ENCODE measurements around the gene GALNT16.

GALNT16 gene

DNA sequence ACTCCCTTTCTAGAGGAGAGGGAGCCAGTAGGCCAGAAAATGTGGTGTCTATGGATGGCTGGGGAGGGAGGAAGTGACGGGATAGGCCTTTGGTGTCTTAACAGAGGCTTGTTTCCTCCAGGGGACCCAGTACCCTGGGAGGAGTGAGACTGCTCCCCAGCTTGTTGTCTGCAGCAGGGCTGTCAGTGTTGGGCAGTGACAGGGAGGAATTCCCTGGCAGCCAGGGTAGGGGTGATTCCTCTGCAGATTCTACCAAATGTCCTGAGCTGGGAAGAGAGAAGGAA lies 64.0 kb downstream of the GALNT16 start:
- Histone ChIP-seq H4K20me1 (ENCODE audit: control insufficient read depth, insufficient read depth, low read depth, low read length) (no peaks in the 10 kb centered on the region), H3K27me3 (ENCODE audit: control insufficient read depth, low read length) (no peaks in the 10 kb centered on the region), H3K27ac (ENCODE audit: low read depth, low read length) (no peak overlapping the region), H3K79me2 (ENCODE audit: control insufficient read depth, low read length) (no peaks in the 10 kb centered on the region), H3F3A (ENCODE audit: control insufficient read depth, insufficient read depth) (no peaks in the 10 kb centered on the region), H3K4me1 (ENCODE audit: control insufficient read depth, low read length) (peaks cover under 1% of the 10 kb centered on the region), H3K36me3 (ENCODE audit: control insufficient read depth, low read length) (no peaks in the 10 kb centered on the region), H3K9me2 (replicated peaks; ENCODE audit: control insufficient read depth, low read length) (no peaks in the 10 kb centered on the region), H3K4me2 (ENCODE audit: low read length) (no peak overlapping the region), H3K4me3 (ENCODE audit: low read length) (no peak overlapping the region), H3K9me3 (ENCODE audit: control insufficient read depth, insufficient read depth, low read length) (no peaks in the 10 kb centered on the region)
- TF ChIP-seq EZH2phosphoT487 (IDR thresholded peaks at IDR 0.05; ENCODE audit: borderline replicate concordance, low read length): no peak
- TF ChIP-seq, protein P1, sequence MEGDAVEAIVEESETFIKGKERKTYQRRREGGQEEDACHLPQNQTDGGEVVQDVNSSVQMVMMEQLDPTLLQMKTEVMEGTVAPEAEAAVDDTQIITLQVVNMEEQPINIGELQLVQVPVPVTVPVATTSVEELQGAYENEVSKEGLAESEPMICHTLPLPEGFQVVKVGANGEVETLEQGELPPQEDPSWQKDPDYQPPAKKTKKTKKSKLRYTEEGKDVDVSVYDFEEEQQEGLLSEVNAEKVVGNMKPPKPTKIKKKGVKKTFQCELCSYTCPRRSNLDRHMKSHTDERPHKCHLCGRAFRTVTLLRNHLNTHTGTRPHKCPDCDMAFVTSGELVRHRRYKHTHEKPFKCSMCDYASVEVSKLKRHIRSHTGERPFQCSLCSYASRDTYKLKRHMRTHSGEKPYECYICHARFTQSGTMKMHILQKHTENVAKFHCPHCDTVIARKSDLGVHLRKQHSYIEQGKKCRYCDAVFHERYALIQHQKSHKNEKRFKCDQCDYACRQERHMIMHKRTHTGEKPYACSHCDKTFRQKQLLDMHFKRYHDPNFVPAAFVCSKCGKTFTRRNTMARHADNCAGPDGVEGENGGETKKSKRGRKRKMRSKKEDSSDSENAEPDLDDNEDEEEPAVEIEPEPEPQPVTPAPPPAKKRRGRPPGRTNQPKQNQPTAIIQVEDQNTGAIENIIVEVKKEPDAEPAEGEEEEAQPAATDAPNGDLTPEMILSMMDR (IDR thresholded peaks at IDR 0.05; ENCODE audit: low read depth, low read length, poor library complexity, severe bottlenecking): no peak

DNA sequence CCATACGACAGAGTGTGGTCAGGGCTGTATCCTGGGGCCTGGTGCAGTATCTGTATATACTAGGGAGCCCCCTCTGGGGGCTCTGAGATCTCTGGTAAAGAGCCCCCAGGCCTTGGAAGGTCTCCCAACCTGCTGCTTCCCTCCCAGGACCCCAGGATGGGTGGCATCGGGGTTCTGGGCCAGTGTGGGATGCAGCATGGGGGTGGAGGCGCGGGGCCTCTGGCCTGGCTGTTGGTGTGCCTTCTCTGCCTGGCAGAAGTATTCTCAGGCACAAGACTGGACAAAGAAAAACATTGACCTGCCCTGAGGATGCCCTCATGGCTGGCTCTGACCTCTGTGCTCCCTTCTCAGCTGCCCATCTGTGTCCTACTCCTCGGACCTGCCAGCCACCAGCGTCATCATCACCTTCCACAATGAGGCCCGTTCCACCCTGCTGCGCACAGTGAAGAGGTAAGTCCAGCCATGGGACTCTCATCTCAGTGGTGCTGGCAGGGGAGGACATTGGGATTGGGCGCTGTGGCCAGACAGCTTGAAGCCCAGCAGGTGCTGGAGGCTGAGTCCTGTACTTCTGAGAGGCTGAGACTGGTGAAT lies 64.5 kb downstream of the GALNT16 start:
- Histone ChIP-seq H3K27ac (ENCODE audit: low read depth, low read length) (no peak overlapping the region), H3K4me1 (ENCODE audit: control insufficient read depth, low read length) (no peaks in the 10 kb centered on the region), H3K9me2 (replicated peaks; ENCODE audit: control insufficient read depth, low read length) (no peaks in the 10 kb centered on the region), H3K9me3 (ENCODE audit: control insufficient read depth, insufficient read depth, low read length) (no peaks in the 10 kb centered on the region), H3K4me3 (ENCODE audit: low read length) (no peak overlapping the region), H4K20me1 (ENCODE audit: control insufficient read depth, insufficient read depth, low read depth, low read length) (no peaks in the 10 kb centered on the region), H3F3A (ENCODE audit: control insufficient read depth, insufficient read depth) (no peaks in the 10 kb centered on the region), H3K36me3 (ENCODE audit: control insufficient read depth, low read length) (no peaks in the 10 kb centered on the region), H3K27me3 (ENCODE audit: control insufficient read depth, low read length) (no peaks in the 10 kb centered on the region), H3K79me2 (ENCODE audit: control insufficient read depth, low read length) (no peaks in the 10 kb centered on the region), H3K4me2 (ENCODE audit: low read length) (no peak overlapping the region)
- TF ChIP-seq EZH2phosphoT487 (IDR thresholded peaks at IDR 0.05; ENCODE audit: borderline replicate concordance, low read length): no peak
- TF ChIP-seq, protein P1 (IDR thresholded peaks at IDR 0.05; ENCODE audit: low read depth, low read length, poor library complexity, severe bottlenecking): no peak

DNA sequence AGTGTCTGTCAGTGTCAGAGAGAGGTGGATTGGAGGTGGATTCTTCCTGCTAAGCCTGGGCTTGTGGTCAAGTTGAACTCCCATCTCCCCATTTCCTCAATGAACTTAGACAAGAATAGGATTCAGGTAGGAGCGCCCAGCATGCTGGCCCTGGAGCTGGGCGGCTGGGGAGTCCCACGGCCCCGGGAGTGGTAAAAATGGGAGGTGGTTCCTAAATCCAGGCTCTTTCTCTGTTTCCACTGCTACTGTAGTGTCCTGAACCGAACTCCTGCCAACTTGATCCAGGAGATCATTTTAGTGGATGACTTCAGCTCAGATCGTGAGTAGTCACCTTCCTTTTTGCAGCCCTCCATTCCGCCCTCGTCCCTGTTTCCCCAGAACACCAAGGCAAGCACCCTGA lies 65.1 kb downstream of the GALNT16 start:
- H4K20me1 ChIP-seq (ENCODE audit: control insufficient read depth, insufficient read depth, low read depth, low read length): no peaks in the 10 kb centered on the region
- H3K79me2 ChIP-seq (ENCODE audit: control insufficient read depth, low read length): no peaks in the 10 kb centered on the region
- no peaks in the 10 kb centered on the region for H3K27me3 ChIP-seq (ENCODE audit: control insufficient read depth, low read length)
- H3K9me2 ChIP-seq (replicated peaks; ENCODE audit: control insufficient read depth, low read length): no peaks in the 10 kb centered on the region
- no peak for TF ChIP-seq EZH2phosphoT487 (IDR thresholded peaks at IDR 0.05; ENCODE audit: borderline replicate concordance, low read length)
- no peaks in the 10 kb centered on the region for H3K36me3 ChIP-seq (ENCODE audit: control insufficient read depth, low read length)
- no peak overlapping the region for H3K27ac ChIP-seq (ENCODE audit: low read depth, low read length)
- no peaks in the 10 kb centered on the region for H3K4me1 ChIP-seq (ENCODE audit: control insufficient read depth, low read length)
- H3F3A ChIP-seq (ENCODE audit: control insufficient read depth, insufficient read depth): no peaks in the 10 kb centered on the region
- H3K4me3 ChIP-seq (ENCODE audit: low read length): no peak overlapping the region
- no peak overlapping the region for H3K4me2 ChIP-seq (ENCODE audit: low read length)
- no peaks in the 10 kb centered on the region for H3K9me3 ChIP-seq (ENCODE audit: control insufficient read depth, insufficient read depth, low read length)

DNA sequence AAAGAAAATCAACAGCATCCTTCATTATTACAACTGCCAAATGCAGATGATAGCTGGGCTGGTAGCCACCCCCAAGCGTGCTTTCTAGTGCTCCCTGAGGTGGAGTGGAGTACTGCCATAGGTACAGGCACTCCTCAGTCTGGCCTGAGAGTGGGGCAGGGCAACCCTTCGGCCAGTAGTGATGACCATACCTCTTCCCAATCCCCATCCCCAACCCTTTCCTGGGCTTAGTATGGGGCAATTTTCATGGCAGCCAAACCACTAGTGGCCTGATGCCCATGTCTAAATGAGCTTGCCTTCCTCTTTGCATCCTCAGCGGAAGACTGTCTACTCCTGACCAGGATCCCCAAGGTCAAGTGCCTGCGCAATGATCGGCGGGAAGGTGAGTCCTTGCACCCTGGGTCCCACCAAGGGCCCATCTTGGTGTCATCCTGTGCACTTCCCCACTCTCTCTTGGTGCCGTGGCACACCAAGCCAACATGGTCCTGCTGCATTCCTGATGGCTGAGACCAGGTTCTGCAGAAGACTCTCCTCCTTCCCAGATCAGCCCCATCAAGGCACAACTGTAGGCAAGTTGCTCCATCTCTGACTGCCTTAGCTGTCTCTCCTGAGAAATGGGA lies 65.8 kb downstream of the GALNT16 start:
- Histone ChIP-seq H3K4me3 (ENCODE audit: low read length) (no peak overlapping the region), H3K79me2 (ENCODE audit: control insufficient read depth, low read length) (no peaks in the 10 kb centered on the region), H3K4me1 (ENCODE audit: control insufficient read depth, low read length) (no peaks in the 10 kb centered on the region), H3K27me3 (ENCODE audit: control insufficient read depth, low read length) (no peaks in the 10 kb centered on the region), H3K9me2 (replicated peaks; ENCODE audit: control insufficient read depth, low read length) (no peaks in the 10 kb centered on the region), H4K20me1 (ENCODE audit: control insufficient read depth, insufficient read depth, low read depth, low read length) (no peaks in the 10 kb centered on the region), H3K27ac (ENCODE audit: low read depth, low read length) (no peak overlapping the region), H3K36me3 (ENCODE audit: control insufficient read depth, low read length) (no peaks in the 10 kb centered on the region), H3K4me2 (ENCODE audit: low read length) (no peak overlapping the region), H3K9me3 (ENCODE audit: control insufficient read depth, insufficient read depth, low read length) (no peaks in the 10 kb centered on the region), H3F3A (ENCODE audit: control insufficient read depth, insufficient read depth) (no peaks in the 10 kb centered on the region)
- TF ChIP-seq EZH2phosphoT487 (IDR thresholded peaks at IDR 0.05; ENCODE audit: borderline replicate concordance, low read length): no peak
- TF ChIP-seq, protein P1 (IDR thresholded peaks at IDR 0.05; ENCODE audit: low read depth, low read length, poor library complexity, severe bottlenecking): no peak

Data from DOHH2 (cell line).